Umbilical cord (tissue), 2 donors: ENCODE results near the gene VDR. TPM values are rescaled to one million over a fixed set of nuclear protein-coding genes. Genes with fewer than 3 reads are reported as not detected.

ENCODE experiments used
- DNase-seq: peaks from one replicate; pipeline ENCODE4 v3.0.0-alpha.2; 2015; ENCODE audit warnings: low spot score
- total RNA-seq: library from RNA; depleted of rRNA; stranded (reverse); fragments of >200 nt; gene quantifications from one replicate; pipeline ENCODE4 v1.2.3, GENCODE V29; 2014; ENCODE audit warnings: low replicate concordance; ENCODE audit not compliant: insufficient read depth

VDR gene
- total RNA-seq, 1 donor from 2014 or later: 4.1 TPM

DNA sequence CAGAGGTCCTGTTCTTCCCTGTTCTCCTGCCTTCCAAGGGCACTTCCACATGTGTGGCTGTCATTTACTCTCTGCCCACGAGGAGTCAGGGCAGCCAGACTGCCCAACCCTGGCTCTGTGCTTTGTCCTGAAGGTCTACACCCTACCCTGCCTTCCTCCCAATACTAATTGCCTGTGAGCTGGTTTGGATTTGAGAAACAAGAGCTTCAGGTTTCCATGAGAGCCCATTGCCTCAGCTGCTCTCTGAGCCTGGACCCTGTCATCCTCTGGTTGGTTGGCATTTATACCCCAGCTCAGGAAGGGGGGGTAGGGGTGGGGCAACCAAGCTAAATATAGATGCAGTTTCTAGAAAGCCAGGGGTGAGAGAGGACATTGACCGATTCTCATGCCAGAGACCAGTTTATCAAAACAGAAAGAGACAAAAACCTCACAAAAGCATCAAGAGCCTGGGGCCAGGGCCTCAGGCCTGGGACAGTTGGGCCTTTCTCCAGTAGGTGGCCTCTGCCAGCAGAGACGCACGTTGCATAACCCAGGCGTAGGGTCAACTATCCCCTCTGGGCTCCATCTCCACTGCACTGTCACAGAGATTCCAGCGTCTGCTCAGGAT, 34.5 kb downstream of the VDR start:
- peak; percentile 66 for DNase-seq

DNA sequence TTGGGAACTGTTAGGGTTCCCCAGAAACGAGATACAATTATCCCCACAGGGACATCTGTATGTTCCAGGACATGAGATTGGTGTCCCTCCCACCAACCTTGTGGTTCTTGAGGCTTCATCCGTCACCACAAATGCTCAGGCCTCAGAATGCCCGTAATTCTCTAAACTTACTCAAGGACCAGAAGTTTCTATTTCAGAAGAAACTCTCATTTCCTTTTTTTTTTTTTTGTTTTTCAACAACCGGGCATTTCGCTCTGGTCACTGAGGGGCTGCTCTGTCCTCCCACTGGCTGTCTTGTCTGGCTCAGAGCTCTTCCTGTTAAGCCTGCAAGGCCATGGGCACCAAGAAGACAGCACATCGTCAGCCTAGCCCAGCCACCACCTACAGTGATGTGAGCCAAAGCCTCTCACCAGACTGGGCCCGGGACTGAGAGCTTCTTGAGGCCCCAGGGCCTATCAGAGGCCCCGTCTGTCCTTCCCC, 36.2 kb downstream of the VDR start:
- no peak for DNase-seq

DNA sequence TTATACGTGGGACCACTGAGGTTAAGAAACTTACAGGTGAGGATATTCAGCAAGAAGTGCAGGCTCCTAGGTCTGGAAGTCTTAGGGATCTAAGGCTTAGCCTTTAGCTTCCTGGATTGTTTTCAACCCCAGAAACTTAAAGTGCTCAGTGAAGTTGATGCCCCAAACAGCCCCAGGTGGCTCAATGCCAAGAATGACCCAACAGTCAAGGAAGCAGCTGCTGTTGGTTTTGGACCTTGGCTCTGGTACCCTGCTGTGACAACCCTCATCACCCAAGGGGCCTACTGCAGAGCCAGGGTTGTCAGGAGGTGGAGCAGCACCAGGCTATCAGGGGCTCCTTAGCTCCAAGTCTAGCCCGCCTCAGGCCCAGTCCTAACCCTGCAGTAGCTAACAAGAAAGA, 36.8 kb downstream of the VDR start:
- DNase-seq: no peak

DNA sequence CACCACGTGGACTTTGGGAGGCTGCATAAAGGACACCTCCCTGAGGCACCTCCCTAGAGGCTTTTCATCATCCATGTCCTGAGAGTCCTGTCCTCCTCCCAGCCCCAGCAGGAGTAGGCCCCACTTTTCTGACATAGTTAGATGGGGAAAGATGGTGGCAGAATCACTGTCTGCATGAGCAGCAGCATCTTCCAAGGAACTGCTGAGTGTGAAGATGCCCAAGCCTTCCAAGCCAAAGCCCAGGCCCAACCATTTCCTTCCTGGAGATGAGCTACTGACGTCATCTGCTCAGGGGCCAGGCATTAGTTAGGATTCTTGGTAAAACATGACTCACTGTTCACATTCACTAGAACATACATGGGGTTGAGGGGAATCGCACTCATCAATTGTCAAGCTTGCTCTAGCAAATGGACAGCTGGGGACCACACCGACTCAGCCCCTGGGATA, 37.3 kb downstream of the VDR start:
- peak; percentile 63 for DNase-seq

DNA sequence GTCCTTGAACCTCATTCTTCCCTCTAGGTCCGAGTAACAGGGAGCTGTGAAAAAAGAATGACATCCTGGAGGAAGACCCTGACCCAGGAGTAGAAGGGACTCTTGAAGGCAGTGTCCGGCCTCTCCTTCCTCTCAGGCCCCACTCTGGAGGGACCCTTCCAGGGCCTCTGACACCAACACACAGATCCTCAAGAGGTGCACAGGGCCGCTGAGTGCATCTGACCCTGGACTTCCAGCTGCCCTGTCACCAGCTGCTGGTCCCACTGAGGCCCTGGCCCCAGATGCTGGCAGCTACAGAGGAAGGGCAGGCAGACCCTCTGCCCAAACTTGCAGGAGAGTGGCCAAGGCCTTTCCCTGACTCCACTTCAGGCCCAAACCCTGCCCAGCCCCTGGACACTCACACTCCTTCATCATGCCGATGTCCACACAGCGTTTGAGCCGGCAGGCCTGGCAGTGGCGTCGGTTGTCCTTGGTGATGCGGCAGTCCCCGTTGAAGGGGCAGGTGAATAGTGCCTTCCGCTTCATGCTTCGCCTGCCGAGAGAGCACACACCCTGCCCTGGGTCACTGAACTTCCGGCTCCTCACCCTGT, 40.1 kb downstream of the VDR start:
- no peak for DNase-seq

DNA sequence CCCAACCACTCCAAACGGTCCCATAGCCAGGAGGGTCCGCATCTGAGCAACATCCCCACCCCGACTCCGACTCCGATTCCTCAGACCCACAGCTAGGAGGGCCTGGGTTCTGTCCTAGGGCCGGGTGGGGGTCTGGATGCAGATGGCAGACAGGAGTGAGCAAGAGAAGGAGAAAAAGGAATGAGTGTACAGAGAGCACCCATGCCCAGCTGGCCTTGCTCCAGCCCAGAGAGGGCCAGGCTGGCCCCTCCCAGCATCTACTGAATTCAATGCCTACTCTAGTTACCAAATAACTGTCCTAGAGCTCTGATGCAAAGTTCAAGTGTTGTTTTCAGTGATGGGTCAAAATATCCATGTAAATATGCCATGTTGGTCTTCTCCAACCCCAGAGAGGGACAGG, 40.8 kb downstream of the VDR start:
- DNase-seq: no peak

DNA sequence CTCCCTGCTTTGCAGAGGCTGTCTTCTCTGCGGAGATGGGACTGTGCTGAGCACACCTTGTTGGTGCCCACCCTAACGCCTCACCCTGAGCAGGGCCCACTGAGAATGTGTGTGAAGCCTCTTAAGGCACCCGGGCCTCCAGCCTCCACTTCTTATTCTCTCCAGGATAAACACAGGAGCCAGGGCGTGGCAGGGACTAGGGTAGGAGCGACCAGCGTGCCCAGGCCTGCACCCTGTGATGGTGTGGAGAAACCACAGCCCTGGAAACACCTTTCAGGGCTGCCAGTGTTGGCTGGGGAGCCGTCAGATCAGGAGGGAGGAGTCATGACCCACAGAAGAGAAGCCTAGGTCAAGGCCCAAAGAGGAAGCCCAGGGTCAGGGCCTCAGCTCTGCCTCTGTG, 41.3 kb downstream of the VDR start:
- DNase-seq: no peak

DNA sequence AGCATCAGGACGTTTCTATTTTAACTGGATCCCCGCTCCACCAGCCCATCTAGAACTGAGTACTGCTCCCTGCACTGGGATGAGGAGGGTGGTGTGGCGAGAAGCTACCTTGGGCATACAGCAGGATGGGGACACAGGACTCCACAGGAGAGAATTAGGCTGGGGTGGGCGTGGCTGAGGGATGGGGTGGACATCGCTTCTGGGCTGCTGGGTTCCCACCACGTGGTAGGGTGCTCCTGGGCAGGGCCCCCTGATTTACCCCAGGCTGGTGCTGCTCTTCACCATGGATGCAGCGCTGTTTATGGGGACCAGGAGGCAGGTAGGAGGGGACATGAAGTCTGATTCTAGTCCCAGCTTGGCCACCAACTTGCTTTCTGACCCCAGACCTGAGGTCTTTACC, 41.9 kb downstream of the VDR start:
- no peak for DNase-seq

DNA sequence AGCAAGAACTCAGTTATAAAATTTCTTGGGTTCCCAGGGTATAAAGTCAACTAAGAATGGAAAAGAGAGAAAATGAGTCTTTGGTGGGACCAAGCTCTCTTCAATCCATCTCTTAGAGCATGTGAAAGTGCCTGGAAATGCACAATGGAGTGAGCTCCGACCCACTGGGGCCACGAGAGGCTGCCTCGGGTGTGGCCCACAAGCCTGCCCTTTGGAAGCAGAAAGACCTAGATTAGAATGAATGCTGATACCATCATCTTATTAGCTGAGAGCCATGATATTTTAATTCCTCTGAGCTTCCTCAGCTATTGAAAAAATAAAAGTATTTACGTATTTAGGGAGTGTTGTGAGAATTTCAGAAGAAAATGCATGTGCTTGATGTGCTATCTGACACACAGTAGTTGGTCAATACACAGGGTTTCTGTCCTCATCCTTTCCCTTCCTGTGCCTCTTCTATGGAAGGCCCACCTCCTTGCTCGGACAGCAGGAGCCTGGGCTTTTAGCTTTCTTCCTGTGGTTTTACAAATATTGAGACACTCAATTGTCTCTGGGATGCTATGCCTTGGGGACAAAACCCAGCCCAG, 42.5 kb downstream of the VDR start:
- DNase-seq: no peak

DNA sequence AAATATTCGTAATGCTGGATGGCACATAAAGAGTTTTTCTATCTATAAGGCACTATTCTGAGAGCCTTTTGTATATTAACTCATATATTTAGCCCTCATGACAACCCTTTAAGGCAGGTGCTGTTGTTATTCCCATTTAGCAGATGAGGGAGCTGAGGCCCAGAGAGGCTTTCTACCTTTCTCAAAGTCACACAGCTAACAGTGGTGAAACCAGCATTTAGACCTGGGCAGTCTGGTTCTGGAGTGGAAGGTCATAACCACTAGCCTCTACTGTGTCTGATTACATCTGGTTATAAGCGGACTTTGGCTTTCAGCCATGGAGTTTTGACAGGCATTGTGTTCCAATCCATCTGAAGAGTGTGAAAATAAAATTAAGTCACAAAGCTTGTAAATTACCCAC, 43.9 kb downstream of the VDR start:
- DNase-seq: no peak

DNA sequence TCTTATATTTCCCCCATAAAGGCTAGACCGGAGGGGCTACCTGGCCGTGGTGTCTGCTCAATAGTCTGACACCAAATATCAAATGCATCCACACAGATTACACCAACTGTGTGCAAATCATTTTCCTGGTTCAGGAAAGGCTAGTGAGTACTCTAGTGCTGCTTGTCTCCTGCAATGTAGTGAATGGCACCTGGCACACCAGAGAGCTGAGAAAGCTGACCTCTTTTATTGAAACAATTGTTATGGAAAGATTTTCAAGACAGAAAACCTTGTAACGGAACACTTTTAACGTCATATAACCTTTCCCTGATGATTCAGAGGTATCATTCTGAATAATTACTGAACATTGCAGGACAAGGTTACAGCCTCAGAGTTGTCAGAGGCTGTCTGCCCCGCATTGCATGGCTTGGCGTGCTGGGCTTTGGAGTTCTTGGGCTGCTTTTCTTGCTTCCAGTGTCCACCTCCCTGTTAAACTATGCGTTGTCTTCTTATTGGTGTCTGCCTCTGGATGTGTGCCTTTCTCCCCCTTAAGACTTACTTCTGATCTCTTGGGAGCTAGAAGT, 44.4 kb downstream of the VDR start:
- DNase-seq: no peak

DNA sequence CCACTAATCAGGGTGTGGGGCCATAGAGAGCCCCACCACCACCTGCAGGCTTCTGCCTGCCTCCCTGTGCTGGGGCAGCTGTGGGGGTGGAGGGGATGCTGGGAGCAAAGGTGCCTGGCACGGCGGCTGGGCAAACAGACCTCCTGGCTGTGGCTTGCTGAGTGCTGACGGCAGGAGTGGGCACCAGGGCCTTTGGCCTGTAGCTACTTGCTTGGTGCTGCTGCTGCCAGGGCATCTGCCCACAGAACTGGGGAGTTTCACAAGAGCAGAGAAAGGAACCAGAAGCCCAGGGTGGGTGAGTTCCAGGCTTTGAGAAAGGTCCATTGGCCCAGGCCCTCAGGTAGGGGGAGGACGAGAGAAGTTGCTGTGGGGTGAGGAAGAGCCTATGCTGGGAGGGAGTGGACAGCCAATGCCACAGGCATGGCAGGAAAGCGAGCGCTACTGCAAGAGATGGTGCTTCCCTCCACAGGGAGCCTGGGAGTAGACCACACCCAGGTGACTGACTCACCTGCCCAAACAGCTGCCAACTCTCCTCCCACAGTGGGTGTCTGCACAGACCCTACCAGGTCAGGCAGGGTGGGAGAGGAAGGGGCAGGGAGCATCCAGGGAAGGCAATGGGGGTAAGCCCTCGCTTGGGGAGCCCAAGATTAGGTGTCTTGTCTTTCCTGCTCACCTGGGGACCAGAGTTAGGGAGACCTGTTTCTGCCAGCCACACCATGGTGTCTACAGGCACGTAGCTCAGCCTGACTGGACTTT, 46.1 kb downstream of the VDR start:
- no peak for DNase-seq

DNA sequence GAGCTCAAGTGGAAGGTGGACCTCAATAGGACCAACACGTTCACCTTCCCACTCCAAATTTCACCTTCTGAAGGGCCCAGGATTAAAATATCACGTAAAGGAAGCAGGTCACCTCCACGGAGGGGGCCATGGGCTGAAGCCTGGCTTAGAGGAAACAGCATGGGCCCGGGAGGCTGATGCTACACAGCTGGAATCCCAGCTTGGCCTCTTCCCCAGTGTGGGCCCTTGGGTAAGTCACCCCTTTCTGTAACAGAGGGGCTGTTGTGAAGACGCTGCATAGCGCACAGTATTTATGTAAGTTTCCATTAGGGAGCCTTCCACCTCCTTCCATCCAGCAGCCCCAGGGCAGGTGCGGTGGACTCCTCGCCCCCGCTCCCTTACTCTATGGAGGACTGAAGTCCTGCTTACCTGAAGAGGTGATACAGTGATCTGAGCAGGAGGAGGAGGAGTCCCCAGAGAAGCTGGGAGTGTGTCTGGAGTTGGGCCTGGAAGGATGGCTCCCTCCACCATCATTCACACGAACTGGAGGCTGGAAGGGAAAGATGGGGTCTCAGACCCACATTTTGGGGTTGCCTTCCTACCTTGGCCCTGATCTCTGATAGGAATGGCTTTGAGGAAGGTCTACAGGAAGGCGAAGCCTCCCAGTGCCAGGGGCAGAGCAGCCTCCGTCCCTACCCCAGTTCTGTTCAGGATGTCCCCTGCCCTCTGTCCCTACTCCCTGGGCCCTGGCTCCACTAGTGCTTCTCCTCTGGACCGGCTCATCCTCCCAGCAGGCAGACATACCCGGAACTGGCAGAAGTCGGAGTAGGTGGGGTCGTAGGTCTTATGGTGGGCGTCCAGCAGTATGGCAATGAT, 47.8 kb downstream of the VDR start:
- no peak for DNase-seq

DNA sequence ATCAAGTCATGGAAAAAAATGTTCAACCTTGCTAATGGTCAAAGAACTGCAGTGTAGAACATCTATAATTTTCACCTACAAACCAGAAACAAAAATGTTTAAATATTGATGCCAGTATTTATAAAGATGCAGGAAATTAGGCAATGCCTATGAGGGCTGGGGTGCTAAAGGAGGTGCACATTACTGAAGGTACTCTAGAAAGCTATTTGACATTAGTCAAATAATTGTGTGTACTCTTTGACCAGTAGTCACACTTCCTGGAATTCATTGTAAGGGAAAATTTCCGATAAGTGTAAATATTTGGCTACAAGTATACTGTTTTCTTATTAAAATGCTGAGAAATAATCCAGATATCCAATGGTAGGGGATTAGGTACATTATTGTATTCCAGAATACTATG, 48.7 kb downstream of the VDR start:
- no peak for DNase-seq

DNA sequence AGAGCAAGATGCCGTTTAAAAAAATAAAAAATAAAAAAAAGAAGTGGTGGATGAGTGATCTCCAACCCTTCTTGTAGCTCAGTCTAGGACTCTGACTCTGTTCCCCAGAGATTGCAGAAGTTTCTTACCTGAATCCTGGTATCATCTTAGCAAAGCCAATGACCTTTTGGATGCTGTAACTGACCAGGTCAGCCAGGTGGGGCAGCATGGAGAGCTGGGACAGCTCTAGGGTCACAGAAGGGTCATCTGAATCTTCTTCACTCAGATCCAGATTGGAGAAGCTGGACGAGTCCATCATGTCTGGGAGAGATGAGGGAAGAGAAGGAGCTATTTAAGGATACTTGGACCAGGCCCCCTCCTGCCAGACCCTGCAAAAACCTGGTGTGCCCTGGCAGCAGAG, 49.3 kb downstream of the VDR start:
- DNase-seq: no peak

DNA sequence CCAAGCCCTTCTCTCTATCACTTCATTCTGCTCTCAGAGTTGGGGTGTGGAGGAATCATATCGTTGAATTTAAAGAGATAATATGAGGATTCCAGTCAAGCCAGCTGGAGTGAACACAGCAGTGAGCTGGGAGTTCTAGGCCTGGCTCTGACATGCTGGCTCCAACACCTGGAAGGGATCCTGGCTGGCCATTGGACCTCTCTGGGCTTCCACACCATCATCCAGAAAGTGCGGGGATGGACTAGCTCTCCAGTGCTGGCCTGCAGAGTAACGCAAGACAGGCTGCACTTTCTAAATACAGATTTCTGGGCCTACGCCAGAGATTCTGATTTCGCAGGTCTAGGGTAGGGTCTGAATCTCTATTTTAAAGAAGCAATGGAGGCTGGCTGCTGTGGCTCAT, 50.3 kb downstream of the VDR start:
- no peak for DNase-seq

DNA sequence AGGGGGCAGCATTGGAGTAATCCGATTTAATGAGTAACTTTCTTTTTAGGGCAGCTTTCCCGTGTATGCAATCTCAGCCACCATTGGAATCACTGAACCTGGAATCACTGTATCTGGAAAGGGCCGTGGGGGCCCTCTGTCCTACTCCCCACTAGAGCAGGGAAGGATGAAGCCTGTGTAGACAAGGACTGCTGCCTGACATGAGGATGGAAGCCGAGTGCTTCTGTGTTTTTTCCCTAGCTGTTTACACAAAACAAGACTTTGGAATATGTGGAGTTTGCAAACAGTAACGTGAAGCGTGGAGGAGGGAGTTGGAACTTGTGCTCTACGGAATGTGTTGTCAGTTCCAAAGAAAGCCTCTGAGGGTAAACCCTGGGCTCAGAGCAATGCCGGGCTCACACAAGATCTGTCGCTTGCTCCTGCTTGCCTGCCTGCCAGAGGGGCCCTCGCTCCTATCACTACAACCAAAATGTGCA, 52.7 kb downstream of the VDR start:
- DNase-seq: peak; percentile 81

DNA sequence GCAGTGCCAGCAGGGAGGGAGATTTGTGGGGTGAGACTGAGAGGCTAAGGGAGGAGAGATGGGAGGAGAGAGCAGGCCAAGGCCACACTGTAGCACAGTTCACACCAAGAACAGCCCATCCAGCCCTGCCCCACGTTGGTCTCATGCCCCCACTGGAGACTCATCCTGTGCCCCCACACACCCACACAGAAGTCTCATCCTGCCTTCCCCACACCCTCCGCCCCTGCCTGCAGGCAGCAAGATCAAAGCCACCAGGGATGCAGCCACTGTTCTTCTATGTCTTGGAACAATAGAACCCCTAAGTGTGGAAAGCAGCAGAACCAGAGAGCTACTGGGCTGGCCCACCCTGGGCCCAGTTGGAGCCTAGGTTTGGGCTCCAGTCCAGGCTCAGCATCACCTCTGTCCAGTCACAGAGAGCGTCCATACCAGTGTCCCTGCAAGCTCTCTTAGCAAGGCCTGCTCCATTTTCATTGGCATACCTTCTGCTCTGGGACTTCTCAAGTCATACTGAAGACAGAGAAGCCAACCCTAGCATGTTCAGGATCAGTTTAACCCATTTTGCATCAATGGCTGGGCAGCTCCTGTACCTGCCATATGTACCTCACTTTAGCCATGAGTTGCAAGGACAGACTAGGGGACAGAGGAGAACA, 53.4 kb downstream of the VDR start:
- DNase-seq: no peak

DNA sequence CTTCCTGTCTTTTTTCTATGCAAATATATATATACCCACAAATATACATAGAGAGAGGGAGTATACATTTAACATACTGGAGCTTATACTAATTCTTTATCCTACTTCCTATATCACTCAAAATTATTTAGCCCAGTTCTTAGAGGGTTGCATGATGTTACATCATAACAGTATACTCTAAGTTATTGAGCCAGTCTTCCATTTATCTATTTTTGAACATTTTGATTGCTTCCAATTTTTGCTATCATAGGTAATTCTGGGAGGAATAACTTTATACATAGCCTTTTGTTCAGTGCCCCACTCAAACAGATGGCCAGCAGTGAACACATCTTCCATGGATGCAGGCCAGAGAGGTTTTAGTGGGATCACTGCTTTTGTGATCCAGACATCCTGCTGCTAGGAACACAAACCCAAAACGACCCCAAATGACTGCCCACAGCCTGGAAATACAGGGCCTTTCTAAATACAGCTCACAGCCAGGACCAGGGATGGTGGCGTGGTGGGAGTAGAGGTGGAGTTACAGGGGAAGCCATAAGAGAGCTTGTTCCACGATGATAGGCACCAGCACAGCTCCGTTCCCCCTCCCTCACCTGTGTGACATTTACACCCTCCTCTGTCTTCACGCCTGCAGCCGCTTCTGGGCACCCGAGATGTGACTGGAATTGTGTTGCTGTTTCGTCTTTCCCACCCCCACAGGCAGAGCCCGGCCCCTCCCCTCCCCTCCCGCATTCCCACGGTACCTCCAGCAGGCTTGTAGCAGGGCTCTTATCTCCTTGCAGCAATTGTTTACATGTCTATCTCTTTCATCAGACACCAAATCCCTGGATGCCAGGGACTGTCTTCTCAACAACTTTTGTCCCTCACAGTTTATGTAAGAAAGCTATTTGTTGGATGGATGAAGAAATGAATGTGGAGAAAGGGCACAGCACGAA, 54.4 kb downstream of the VDR start:
- peak; percentile 77 for DNase-seq

DNA sequence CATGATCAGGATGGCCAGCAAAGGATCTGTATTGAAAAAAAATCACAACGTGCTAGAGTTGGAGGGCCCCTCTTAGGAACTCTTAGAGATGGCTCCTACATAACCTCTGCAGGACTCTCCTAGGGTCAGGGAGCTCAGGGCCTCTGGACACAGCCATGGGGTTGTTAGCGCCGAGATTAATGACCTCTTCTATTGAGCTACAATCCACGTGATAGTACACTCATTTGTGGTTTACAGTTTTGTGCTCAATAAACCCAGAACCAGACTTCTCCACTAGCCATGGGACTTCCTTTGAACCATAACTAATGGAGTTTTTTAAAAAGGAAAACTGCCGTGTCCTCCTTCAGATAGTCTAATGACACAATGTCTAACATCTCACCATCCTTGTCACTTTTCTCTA, 55.5 kb downstream of the VDR start:
- no peak for DNase-seq
